Ishikawa (cell line): ENCODE results near the gene CDKN3.

ENCODE experiments used
- CEBPB ChIP-seq: IDR thresholded peaks from 2 replicates; pipeline ENCODE4 v1.6.1; 2012
- CREB1 ChIP-seq: IDR thresholded peaks from 2 replicates; pipeline ENCODE4 v1.6.1; 2012; ENCODE audit warnings: low read depth
- EGR1 ChIP-seq: IDR thresholded peaks from 2 replicates; pipeline ENCODE4 v1.6.1; 2012
- EP300 ChIP-seq: IDR thresholded peaks from 2 replicates; pipeline ENCODE4 v1.6.1; 2012; ENCODE audit warnings: borderline replicate concordance
- FOXM1 ChIP-seq: IDR thresholded peaks from 2 replicates; pipeline ENCODE4 v1.6.1; 2012; ENCODE audit warnings: low read depth, borderline replicate concordance
- MAX ChIP-seq: IDR thresholded peaks from 2 replicates; pipeline ENCODE4 v1.6.1; 2012
- NFIC ChIP-seq: IDR thresholded peaks from 2 replicates; pipeline ENCODE4 v1.6.1; 2012
- RAD21 ChIP-seq: IDR thresholded peaks from 2 replicates; pipeline ENCODE4 v1.6.1; 2012; ENCODE audit warnings: low read depth
- REST ChIP-seq: IDR thresholded peaks from 2 replicates; pipeline ENCODE4 v1.6.1; 2012; ENCODE audit warnings: low read depth, mild to moderate bottlenecking
- TAF1 ChIP-seq: IDR thresholded peaks from 2 replicates; pipeline ENCODE4 v1.6.1; 2012; ENCODE audit warnings: low read depth, mild to moderate bottlenecking
- TCF12 ChIP-seq: IDR thresholded peaks from 2 replicates; pipeline ENCODE4 v1.6.1; 2012; ENCODE audit warnings: low read depth
- TEAD4 ChIP-seq: IDR thresholded peaks from 2 replicates; pipeline ENCODE4 v1.6.1; 2012
- USF1 ChIP-seq: IDR thresholded peaks from 2 replicates; pipeline ENCODE4 v1.6.1; 2012
- YY1 ChIP-seq: IDR thresholded peaks from 2 replicates; pipeline ENCODE4 v1.6.1; 2012; ENCODE audit warnings: low read depth
- ZBTB7A ChIP-seq: IDR thresholded peaks from 2 replicates; pipeline ENCODE4 v1.6.1; 2012; ENCODE audit warnings: low read depth

The CDKN3 gene

GRCh38 chr14:54438703-54439102 is 41.9 kb downstream of the CDKN3 start:
- TF ChIP-seq FOXM1 (no peak), CEBPB (no peak), TEAD4 (no peak), CREB1 (no peak)

- no peak for TF ChIP-seq USF1
- TF ChIP-seq REST, result no peak
- no peak for TF ChIP-seq CEBPB
- no peak for TF ChIP-seq YY1
- TF ChIP-seq EGR1, result no peak
Measured at GRCh38 chr14:54440037-54440436, 43.2 kb downstream of the CDKN3 start.

GRCh38 chr14:54440476-54440872 is 43.7 kb downstream of the CDKN3 start:
- no peak for TF ChIP-seq MAX
- no peak for TF ChIP-seq YY1
- no peak for TF ChIP-seq CEBPB
- TF ChIP-seq FOXM1, result no peak
- no peak for TF ChIP-seq EP300
- TF ChIP-seq EGR1, result no peak
- TF ChIP-seq TAF1, result no peak

GRCh38 chr14:54440873-54441868 is 44.4 kb downstream of the CDKN3 start, which contains the start of gene CNIH1:
TSS of gene CNIH1 (minus strand) at chr14:54441374. CDS start at chr14:54441327, 47 bp downstream.
- TF ChIP-seq TCF12, result no peak; the same call in 1 of the 2 replicates
- peak; percentile 82 for TF ChIP-seq MAX
- peak; percentile 85 for TF ChIP-seq YY1
- peak; percentile 55; the same call in 1 of the 2 replicates for TF ChIP-seq TAF1

GRCh38 chr14:54443981-54444380 is 47.2 kb downstream of the CDKN3 start:
- no peak for TF ChIP-seq EGR1
- TF ChIP-seq MAX, result no peak
- no peak for TF ChIP-seq CEBPB
- no peak for TF ChIP-seq YY1
- TF ChIP-seq RAD21, result no peak
- TF ChIP-seq USF1, result no peak
- TF ChIP-seq FOXM1, result no peak
- TF ChIP-seq TCF12, result no peak
- TF ChIP-seq NFIC, result no peak

GRCh38 chr14:54444681-54445080 is 47.9 kb downstream of the CDKN3 start:
- no peak for TF ChIP-seq RAD21
- TF ChIP-seq EP300, result no peak
- no peak for TF ChIP-seq CEBPB
- no peak for TF ChIP-seq FOXM1
- TF ChIP-seq REST, result no peak
- no peak for TF ChIP-seq EGR1
- no peak for TF ChIP-seq CREB1
- no peak for TF ChIP-seq TAF1
- no peak for TF ChIP-seq MAX
- no peak for TF ChIP-seq TEAD4
- TF ChIP-seq USF1, result no peak
- no peak for TF ChIP-seq TCF12
- TF ChIP-seq ZBTB7A, result no peak
- TF ChIP-seq NFIC, result no peak
- no peak for TF ChIP-seq YY1
